Keratinocyte (primary cell): ENCODE data around the gene PRKCE.

Source experiments
- EZH2 ChIP-seq: IDR thresholded peaks from one replicate; pipeline ENCODE4 v1.6.1; 2012; ENCODE audit warnings: inconsistent platforms, mild to moderate bottlenecking, low read length, moderate library complexity
- TF ChIP-seq, protein P1 (sequence below), 3 experiments: IDR thresholded peaks in 1 of 3; conservative IDR thresholded peaks in 1 of 3; optimal IDR thresholded peaks in 1 of 3; 2 replicates in 2 of 3; 3 replicates in 1 of 3; pipeline versions ENCODE3 to v1.5.1; 2011; ENCODE audit warnings: low read length in 3 of 3, mild to moderate bottlenecking in 3 of 3, moderate library complexity in 2 of 3, control low read depth in 1 of 3, inconsistent platforms in 1 of 3; ENCODE audit not compliant: insufficient read depth in 2 of 3; ENCODE audit errors: extremely low read depth in 1 of 3

DNA sequence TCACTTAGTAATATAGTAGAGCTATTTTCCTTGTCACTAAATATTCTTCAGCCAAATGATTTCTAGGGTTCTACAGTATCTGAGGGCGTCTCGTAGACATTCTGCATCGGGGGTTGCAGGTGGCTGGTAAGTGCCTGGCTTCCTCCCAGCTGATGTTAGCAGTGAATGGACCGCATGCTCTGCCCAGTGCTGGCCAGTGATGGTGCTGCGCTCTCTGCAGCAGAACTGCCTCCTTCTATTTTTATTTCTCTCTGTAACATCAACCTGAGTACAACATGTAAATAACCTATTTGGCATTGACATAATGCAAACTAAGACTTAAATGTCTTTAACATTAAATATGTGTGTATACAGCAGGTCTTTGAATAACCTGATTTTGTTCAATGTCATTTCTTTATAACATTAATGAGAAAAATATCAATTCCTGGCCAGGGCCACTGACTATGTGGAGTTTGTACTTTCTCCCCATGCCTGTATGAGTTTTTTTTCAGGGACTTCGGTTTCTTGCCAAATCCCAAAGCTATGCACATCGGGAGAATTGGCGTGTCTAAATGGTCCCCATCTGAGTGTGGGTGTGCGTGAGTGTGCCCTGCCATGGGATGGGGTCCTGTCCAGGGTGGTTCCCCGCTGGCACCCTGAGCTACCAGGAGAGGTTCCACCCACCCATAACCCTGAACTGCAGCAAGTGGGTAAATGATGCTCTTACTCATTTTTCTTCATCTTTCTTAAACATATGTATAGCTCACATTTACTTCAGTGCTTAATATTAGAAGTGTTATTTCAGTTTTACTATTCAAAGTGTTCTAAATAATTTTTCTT is 367.5 kb downstream of the PRKCE start:
- TF ChIP-seq, protein P1, sequence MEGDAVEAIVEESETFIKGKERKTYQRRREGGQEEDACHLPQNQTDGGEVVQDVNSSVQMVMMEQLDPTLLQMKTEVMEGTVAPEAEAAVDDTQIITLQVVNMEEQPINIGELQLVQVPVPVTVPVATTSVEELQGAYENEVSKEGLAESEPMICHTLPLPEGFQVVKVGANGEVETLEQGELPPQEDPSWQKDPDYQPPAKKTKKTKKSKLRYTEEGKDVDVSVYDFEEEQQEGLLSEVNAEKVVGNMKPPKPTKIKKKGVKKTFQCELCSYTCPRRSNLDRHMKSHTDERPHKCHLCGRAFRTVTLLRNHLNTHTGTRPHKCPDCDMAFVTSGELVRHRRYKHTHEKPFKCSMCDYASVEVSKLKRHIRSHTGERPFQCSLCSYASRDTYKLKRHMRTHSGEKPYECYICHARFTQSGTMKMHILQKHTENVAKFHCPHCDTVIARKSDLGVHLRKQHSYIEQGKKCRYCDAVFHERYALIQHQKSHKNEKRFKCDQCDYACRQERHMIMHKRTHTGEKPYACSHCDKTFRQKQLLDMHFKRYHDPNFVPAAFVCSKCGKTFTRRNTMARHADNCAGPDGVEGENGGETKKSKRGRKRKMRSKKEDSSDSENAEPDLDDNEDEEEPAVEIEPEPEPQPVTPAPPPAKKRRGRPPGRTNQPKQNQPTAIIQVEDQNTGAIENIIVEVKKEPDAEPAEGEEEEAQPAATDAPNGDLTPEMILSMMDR (optimal IDR thresholded peaks at IDR 0.05 in 1 of 3, IDR thresholded peaks at IDR 0.05 in 1 of 3, conservative IDR thresholded peaks at IDR 0.05 in 1 of 3; ENCODE audit: extremely low read depth in 1 of 3, insufficient read depth in 2 of 3, low read length in 3 of 3), result no peak
- TF ChIP-seq EZH2, result no peak
